ENCODE results near the gene AGPAT2.

Gene AGPAT2

DNA sequence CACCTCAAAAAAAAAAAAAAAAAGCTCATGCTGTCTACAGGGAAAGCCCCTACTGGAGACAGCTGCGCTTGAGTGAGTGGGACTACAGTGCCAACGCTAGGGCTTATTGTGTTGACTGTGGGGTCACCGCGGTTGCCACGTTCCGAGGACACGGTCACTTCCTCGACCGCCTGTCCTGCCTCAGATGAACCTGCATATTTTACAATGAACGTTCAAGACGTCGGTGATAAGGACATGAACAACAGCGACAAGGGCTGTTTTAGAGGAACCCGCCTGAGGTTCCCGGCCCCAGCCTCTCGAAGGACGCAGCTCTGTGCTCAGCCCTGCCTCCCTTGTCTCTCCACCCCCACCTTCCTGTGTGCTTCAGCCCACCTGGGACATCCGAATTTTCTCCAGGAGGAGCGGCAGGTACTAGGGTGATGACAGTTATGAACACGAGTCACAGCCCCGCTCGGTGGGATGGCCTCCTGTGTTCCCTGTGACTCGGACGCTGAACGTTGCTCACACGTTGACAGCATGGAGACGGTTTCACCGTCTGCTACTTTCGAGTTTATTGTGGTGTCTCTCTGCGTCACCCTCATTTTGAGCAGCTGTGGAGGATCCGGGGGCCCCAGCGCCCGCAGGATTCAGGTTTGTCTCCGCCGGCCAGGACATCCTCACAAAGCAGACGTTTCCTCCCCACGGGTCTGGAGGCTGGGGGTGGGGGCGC, 13.9 kb upstream of the AGPAT2 start:
- no peak for FAIRE-seq

DNA sequence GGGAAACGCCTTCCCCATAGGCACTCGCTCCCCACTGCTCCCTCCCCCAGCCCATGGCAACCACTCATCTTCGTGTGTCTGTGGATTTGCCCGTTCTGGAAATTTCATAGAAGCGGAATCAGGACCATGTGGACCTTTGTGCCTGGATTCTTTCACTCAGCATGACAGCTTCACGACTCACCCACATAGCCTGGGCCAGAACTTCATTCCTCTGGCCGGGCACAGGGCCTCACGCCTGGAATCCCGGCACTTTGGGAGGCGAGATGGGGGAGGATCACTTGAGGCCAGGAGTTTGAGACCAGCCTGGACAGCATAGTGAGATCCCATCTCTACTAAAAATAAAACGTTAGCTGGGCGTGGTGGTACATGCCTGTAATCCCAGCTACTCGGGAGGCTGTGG, 13.0 kb upstream of the AGPAT2 start:
- FAIRE-seq, result no peak

DNA sequence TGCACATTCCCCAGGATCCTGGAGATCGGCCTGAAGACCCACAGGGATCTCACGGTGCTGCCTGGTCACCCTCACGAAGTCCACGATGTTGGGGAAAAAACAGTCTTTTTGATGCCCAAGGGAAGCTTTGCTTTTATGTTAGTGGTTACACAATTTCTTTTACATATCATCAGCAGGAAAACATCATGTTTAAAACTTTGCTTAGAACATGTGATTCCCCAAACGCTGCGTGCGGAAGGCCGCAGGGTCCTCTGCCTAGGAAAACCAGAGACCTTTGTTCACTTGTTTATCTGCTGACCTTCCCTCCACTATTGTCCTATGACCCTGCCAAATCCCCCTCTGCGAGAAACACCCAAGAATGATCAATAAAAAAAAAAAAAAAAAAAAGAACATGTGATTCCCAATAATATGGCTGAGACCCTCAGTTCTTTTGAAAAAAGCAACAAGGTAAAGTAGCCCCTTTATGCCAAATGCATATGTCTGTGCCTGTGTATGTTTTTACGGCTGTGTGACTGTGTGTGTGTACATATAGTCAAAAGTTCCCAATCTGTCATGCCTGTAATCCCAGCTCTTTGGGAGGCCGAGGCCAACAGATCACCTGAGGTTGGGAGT, 11.5 kb upstream of the AGPAT2 start:
- no peak for FAIRE-seq

DNA sequence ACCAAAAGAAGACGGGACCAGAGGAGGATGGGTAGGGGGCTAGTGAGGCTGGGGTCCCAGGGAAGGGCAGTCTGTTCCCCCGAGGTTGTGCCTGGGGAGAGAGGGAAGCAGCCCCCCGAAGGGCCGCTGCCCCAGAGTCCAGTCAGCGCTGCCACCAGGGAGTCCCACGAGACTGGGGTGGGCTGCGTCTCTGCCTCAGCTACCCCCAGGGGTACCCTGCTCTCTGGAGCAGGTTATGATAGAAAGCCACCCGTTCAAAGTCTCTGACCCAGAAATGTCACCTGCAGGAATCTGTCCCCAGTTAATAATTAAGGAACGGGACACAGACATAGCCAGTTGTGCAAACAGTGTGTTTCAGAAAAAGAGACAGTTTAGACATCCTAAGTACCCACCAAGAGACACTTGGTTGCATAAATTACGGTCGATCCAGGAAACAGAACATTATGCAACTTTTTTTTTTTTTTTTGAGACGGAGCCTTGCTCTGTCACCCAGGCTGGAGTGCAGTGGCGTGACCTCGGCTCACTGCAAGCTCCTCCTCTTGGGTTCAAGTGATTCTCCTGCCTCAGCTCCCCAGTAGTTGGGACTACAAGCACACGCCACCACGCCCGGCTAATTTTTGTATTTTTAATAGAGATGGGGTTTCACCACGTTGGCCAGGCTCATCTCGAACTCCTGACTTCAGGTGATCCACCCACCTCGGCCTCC, 10.7 kb upstream of the AGPAT2 start:
- FAIRE-seq, result no peak

DNA sequence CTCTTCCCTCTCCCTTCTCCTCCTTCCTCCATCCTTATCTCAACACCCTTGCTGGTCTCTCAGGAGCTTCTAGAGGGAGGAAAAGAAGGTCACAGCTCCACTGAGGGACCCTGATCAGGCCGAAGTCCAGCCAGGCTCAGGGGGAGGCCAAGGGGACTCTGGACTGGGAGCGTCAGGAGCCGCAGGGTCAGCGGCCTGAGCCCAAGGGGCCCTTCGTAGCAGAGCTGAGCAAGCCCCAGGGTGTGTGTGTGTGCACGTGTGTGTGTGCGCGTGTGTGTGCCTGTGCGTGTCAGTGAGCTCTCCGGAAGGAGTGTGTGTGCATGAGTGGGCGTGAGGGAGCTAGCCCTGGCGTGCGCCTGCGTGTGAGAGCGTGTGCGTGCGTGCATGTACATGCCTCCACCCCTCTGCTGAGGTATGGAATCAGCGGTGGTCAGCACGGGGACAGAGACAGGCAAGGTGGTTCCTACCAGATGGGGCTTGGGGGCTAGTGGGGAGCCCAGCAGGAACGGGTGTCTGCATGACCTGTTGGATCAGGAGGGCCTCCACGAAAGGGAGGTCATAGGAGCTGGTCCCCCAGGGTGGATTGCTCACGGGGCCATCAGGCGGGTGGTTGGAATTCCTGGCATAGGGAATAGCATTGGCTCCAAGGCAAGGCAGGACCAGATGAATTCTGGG, 10.0 kb upstream of the AGPAT2 start:
- FAIRE-seq, result no peak

DNA sequence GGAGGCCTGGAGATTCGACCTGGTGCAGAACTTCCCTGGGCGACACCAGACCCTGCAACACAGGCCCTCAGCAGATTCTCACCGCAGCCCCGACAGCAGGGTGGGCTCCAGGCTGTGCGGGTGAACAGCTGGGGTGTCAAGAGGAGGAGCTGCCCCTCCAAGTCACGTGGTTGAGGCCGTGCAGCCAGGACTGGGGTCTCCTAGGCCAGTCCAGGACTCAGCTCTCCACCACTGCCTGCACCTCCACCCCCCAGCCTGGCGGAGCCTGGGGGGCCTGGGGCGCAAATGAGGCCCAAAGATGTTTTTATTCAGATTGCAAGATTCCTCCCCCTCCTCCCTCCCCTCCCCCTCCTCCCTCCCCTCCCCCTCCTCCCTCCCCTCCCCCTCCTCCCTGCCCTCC, 9.2 kb upstream of the AGPAT2 start:
- FAIRE-seq, result no peak

DNA sequence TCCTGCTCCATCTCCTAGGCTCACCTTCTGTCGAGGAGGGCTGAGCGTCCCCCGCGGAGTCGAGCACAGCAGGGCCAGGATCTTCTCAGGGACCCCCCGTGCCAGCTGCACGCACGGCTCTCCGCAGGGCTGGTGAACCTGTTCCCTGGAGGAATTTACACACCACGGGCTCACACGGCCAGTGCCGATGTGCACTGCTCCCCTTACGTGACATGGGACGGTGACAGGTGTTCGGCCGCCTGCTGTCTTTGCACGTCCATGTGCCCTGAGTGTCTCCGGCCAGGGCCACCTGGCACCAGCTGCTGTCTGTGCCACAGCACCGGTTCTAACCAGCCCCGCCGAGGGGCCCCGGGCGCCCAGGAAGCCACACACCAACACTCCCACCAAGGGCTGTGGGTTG, 8.7 kb upstream of the AGPAT2 start:
- no peak for FAIRE-seq

DNA sequence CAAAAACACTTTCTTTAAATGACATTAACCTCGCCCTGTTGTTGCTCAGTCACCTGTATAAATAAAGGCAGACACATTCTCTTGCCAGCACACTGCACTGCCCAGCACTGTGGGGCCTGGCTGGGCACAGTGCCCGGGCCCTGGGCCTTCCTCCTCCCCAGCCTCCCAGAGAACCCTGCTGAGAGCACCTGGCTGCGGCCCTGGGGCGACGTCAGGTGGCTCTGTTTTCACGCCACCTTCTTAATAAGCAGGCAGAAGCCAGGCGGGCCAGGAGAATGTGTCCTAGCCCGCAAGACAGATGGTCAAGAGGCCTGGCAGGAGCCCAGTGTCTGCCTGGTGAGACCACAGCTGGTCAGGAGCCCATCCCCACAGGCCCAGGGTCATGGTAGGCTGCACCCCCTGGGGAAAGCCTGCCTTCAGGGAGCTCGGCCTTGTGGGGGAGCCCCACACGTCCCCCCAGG, 8.2 kb upstream of the AGPAT2 start:
- FAIRE-seq, result no peak

DNA sequence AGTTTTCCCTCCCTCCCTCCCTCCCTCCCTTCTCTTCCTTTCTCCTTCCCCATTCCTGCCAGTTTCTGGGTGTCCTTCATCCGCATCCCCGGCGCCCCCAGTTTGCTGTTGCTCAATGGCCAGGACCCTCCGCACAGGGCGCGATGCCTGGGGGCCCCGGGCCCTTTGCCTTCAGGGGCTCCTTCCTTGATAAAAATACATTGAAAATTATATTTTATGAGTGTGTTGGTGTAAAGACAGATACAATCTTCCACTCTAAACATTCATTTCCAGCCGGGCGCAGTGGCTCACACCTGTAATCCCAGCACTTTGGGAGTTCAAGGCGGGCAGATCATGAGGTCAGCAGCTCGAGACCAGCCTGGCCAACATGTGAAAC, 7.6 kb upstream of the AGPAT2 start:
- FAIRE-seq, result no peak

DNA sequence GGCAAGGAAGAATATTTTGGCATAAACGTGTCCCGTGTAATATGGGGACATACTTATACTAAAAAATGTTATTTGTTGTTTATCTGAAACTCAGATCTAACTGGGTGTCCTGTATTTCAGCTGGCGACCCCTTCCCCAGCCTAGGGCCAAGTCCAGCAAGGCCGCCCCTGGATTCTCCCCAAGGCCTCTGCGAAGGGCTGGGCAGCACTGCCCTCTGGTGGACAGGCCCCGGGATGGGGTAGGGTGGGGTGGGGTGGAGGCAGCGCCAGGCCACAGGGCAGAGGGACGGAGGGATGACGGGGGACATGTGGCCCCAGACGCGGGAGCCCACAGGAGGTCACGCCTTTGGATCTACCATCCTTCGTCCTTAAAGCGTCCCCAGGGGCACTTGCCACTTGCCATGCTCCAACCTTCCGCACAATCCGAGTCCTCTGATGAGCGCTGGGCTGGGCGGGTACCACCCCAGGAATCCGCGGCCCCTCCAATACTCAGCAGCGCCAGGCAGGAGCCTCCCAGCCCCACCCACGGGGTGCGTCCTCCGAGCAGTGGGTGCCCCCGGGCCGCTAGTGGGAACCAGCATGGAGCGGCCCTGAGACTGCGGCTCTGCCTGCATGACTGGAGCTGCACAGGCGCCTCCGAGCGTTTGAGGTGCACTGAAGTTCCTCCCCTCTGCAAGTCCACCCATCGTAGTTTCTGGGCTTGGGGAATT, 7.1 kb upstream of the AGPAT2 start:
- no peak for FAIRE-seq

DNA sequence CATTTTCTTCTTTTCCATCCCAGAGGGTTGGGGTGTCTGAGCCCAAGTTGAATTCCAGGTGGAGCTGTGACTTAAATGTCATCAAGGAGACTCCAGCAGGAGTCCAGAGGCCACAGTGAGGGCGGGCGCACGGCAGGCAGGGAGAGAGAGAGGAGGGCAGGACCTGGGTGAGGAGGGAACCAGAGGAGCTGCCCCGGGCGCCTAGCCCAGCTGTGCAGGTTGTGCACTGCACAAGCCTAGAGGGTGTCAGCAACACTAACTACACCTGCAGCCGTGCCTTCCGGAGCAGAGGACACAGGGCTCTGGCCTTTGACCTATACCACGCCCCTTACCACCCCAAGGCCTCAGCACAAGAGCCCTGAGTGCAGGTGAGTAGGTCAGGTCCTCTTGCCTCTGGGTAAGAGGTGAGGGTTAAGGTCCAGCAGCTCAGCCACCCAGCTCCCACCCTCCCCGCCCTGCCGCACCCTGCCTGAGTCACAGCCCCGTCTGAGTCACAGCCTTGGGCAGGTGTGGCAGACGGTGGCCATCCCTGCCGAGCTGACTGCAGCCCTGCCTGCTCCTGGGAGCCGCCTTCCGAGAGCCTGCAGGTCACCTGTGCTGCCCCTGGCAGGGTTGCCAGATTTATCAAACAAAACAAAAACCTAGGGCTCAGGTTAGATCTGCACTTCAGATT, 6.4 kb upstream of the AGPAT2 start:
- FAIRE-seq, result no peak

DNA sequence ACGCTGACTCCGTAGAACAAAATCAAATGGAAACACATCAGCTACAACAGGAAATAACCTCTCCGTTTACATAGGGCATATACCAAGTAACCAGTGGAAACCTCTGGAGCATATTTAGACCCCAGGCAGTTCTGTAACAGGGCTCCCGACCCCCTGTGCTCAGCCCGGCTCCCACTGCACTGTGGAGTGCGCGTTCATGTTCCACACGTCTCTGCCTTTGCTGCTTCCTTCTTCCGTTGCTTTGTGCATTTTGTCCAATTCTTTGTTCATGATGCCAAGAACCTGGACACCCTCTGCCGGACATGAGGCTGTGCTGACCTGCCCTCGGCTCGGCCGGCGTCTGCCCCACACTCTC, 5.9 kb upstream of the AGPAT2 start:
- FAIRE-seq, result no peak

DNA sequence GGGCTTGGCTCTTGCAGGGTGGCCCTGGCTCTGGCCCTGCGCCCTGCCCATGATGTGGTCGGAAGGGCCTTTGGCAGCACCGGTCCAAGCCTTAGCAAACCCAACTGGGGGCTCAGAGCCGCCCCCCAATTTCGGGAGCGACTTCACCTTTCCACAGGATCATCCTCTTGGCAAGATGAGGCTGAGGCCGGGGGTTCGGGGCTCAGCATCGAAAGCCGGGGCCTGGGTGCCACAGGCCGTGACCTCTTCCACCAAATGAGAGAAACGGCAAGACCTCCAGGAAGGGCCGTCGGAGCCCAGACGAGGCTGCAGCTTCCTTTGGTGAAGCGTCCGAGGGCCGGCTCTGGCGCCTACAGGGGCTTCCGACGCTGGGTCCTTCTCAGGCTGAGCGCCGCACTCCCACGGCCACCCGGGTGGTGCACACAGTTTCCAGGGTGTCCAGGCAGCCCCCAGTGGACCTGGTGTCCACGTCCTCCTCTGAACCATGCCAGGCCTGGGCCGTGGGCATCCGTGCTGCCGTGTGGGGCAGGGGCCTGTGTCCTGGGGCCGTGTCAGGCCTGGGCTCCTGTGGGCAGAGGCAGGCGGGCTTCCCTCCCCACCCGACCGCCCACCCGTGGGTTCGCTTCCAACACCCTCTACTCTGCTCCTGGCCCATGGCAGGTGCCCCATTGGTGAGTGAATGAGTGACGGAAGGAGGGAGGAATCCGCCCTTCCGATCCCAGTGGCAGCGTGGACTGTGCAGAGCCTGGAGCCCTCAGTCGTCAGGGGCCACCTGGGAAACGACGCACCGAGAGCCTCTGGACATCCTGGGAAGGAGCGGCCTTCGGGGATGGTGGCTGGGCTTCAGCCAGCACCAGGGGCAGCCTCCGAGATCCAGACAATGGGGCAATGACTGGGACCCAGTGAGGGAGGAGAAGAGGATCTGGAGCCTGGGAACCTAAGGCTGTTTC, 5.2 kb upstream of the AGPAT2 start:
- FAIRE-seq, result no peak

DNA sequence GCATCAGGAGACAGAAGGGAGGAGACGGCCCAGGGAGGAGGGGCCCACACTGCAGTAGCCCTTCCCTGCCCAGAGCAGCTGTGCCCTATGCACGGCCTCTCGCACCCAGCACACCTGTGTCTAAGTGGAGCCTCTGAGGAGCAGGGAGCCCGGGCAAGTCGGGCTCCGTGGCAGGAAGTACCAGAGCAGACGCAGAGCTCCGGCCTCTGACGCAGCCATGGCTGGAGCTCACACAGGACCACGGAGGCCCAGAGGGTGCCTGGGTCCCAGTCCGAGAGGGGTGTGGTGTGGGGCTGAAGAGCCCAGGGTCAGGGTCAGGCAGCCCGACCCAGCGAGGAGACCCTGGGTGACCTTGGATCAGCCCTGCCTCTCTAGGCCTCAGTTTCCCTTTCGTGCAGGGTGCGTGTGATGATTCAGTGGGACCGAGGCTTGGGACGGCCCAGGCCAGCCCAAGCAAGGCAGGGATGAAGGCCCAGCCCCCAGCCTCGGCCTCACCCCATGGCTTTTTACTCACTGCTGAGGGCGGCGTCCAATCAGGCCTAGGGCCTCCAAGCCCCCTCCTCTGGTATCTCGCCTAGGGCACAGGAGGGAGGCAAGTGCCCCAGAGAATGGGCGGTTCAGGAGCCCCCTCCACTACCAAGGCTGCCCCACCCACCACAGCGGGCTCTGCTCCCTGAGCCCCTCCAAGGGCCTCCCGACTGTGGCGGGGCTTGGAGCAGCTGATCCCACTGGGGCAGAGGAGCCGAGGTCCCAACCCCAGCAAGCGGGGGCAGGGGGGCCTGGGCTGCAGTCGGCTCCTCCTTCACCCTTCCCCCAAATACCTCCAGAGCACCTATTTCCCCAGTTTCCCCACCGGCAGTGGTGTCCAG, 4.3 kb upstream of the AGPAT2 start:
- FAIRE-seq, result no peak

DNA sequence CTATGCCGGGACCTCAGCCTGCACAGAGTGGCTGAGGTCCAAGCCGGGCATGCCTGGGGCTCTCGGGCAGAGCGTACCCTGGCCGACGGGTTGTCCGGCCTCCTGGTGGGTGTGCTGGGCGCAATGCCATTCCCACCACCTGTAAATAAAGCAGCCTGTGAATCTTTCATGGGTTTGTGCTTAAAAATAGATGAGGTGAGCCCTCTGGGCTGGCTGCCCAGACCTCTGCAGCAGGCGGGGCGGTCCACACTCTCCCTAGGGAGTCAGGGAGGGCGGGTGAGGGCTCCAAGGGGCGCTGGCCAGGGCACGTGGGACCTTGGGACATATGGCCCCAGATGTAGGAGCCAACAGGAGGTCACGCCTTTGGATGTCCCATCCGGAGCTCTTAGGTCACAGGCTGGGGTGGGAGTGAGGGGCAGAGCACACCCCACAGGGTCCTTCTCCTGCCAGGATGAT, 3.6 kb upstream of the AGPAT2 start:
- no peak for FAIRE-seq

DNA sequence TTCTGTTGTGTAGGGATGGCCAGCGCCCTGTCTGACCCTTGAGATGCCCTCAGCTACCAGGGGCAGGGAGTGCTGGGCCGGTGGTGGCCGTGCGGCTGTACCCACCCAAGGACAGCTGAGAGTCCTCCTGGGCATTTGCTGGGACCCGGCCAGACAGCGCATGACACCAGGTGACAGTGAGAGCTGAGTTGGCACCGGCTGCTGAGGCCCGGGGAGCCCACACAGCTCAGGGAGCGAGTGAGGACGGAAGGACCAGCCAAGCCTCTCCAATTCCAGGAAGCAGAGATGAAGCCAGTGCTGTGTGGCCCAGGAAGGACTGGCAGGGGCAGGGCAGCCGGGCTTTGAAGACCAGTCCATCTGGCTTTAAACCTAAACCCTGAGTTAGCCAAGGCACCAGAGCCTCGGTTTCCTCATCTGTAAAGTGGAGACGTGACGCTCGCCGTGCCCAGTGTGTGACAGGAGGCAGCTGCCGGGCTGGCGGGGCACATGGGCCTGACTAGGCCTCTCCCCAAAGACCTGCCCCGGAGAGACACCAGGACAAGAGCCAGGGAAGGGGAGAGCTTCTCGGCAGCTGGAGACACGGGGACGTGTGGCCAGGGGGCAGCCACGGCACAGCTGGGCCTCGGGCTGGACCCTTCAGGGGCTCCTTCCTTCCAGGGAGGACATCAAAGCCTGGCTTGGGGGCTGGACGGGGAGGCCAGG, 3.0 kb upstream of the AGPAT2 start:
- no peak for FAIRE-seq

DNA sequence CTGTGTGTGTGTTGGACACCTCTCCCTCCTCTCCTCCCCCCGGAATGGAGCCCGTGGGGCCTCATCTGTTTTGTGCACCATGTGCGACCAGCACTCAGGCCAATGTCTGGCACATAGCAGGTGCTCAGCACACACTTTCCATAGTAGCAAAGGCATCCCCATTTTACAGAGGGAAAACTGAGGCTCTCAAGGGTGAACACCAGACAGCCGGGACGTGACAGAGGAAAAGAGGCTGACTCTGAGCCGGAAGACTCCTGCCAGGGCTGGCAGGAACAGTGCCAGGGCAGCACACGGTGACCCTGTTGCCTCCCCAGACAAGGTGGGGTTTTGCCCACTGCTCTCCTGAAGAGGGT, 1.8 kb upstream of the AGPAT2 start:
- no peak for FAIRE-seq

DNA sequence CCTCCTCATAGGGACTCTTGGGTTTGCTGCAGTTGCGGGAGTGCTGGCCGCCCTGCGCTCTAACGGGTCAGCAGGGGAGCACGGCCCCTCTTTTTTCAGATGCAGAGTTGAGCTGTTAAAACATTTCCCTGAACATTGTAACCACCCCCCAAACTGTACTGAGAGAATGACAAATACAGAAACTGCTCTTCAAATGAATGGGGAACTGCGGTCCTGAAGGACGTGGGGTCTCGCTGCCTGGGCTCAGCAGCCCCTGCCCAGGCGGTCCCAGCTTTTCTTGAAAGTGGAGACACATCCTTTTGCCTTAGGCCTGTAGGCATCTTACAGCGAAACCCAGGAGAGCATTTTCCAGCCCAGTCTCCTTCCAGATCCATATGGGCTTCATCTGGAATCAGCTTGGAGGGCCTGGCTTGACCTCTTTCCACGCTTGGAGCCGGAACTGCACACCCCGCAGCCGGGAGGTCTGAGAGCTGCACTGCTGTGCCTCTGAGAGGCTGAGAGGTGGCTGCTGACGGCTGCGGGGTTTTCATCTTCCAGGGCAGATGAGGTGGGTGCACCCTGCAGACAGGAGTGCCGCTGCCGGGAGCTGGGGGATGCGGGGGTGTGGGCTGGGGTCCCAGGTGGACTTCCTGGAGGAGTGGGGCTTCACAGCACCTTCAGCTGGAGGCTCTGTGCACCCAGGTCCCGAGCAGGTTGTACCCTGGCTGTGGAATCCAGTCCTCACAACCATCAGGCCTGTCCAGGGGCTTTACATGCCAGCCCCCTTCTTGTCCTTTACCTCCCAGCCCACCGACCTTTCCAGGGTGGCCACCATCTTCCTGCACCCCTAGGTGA, 1.2 kb upstream of the AGPAT2 start:
- FAIRE-seq, result no peak

DNA sequence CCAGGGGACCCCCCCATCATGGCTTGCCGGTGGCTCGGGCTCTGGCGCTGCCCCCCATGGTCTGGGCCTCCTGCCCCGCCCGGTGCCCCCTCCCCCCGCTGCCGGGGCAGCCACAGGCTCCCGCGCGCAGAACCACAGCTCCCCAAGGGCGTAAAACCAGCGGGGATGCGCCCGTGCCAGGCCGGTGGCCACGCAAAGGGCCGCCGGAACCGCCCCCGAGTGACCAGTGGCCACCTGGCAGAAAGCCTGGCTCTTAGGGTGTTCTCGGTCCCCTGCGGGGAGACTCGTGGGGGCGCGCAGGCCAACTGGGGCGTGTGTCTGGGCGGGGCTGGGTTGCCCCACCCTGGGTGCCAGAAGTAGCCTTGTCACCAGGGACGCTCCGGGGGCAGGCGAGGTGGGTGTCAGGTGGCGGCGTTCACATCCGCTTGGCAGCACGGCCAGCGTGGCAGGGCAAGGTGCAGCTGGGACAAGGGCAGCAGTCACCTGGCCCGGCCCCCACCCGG, 515 bp upstream of the AGPAT2 start:
- no peak for FAIRE-seq
